ENCODE measurements around the gene HTATIP2. TPM values are rescaled to one million over a fixed set of nuclear protein-coding genes. Genes with fewer than 3 reads are reported as not detected.
A peak's percentile ranks its signal among the peaks of the same experiment; 100 is the strongest.

The HTATIP2 gene
- polyA plus RNA-seq, 1 of the 3 experiments (the other 2 are of a cell fraction) = not detected

DNA sequence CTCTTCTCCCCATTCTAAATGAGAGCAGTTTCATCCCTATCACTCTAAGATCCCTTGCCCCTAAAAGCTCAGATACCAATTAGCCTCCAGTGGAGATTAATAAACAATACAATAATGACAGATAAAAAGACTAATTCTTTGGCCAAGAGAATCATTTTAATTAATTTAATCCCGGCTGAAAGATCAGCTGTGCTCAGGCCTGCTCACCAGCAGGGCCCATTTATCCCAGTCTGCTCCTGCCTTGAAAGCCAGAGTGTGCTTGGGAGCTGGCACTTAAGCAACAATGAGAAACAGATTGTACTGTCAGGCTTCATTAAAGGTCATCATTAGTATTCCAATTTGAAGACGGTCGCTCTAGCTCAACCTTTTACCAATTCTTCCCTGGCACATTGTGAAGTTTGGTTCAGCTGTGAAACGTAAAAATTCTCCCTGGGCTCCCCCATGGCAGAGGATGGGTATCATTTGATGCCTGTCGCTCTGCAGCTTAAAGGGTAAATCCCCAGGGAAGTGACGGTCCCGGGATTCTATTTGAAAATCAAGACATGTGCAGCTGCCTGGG is 36.1 kb upstream of the HTATIP2 start:
- POLR2A ChIA-PET = interaction anchor here (0.9 kb wide), 1 partner anchor 166 kb away, joined by 4 read pairs; no protein-coding TSS in a partner anchor
- H3K27me3 ChIP-seq (ENCODE audit: insufficient read depth) = no peaks in the 10 kb centered on the region
- H3K9ac ChIP-seq = no peak overlapping the region
- WGBS (ENCODE audit: low lambda C conversion rate) = 23% methylated on average over 7 of the region's 7 CpGs
- no peak overlapping the region for H3K4me3 ChIP-seq (ENCODE audit: low read depth in 2 of 2, low read length in 1 of 2)
- peak overlapping the region in 1 of 2 experiments; percentile 28; a peak in 2 of 4 replicates for H3K27ac ChIP-seq (ENCODE audit: low read depth in 2 of 2, low read length in 1 of 2)
- no peaks in the 10 kb centered on the region for H4K20me1 ChIP-seq (ENCODE audit: insufficient read depth)
- H3F3A ChIP-seq (replicated peaks; ENCODE audit: insufficient read depth) = no peaks in the 10 kb centered on the region
- no peaks in the 10 kb centered on the region for H3K9me2 ChIP-seq
- TF ChIP-seq, protein P1, sequence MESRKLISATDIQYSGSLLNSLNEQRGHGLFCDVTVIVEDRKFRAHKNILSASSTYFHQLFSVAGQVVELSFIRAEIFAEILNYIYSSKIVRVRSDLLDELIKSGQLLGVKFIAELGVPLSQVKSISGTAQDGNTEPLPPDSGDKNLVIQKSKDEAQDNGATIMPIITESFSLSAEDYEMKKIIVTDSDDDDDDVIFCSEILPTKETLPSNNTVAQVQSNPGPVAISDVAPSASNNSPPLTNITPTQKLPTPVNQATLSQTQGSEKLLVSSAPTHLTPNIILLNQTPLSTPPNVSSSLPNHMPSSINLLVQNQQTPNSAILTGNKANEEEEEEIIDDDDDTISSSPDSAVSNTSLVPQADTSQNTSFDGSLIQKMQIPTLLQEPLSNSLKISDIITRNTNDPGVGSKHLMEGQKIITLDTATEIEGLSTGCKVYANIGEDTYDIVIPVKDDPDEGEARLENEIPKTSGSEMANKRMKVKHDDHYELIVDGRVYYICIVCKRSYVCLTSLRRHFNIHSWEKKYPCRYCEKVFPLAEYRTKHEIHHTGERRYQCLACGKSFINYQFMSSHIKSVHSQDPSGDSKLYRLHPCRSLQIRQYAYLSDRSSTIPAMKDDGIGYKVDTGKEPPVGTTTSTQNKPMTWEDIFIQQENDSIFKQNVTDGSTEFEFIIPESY (IDR thresholded peaks at IDR 0.05; ENCODE audit: borderline replicate concordance, low read depth) = no peak
- TF ChIP-seq, protein P2, sequence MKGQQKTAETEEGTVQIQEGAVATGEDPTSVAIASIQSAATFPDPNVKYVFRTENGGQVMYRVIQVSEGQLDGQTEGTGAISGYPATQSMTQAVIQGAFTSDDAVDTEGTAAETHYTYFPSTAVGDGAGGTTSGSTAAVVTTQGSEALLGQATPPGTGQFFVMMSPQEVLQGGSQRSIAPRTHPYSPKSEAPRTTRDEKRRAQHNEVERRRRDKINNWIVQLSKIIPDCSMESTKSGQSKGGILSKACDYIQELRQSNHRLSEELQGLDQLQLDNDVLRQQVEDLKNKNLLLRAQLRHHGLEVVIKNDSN (IDR thresholded peaks at IDR 0.05; ENCODE audit: borderline replicate concordance, low read depth) = no peak
- TF ChIP-seq RCOR1 (IDR thresholded peaks at IDR 0.05; ENCODE audit: low read length) = peak; percentile 15; the same call in 1 of the 2 replicates
- TF ChIP-seq, protein P3, sequence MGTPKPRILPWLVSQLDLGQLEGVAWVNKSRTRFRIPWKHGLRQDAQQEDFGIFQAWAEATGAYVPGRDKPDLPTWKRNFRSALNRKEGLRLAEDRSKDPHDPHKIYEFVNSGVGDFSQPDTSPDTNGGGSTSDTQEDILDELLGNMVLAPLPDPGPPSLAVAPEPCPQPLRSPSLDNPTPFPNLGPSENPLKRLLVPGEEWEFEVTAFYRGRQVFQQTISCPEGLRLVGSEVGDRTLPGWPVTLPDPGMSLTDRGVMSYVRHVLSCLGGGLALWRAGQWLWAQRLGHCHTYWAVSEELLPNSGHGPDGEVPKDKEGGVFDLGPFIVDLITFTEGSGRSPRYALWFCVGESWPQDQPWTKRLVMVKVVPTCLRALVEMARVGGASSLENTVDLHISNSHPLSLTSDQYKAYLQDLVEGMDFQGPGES (IDR thresholded peaks at IDR 0.05; ENCODE audit: low read depth, low read length) = no peak
- peak; percentile 33; the same call in 1 of the 2 replicates for TF ChIP-seq MXI1 (IDR thresholded peaks at IDR 0.05; ENCODE audit: low read depth, low read length)
- TF ChIP-seq TCF12 (IDR thresholded peaks at IDR 0.05) = peak; percentile 40
- TF ChIP-seq, protein P4, sequence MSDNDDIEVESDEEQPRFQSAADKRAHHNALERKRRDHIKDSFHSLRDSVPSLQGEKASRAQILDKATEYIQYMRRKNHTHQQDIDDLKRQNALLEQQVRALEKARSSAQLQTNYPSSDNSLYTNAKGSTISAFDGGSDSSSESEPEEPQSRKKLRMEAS (IDR thresholded peaks at IDR 0.05; ENCODE audit: low read depth) = no peak
- TF ChIP-seq EP300 (IDR thresholded peaks at IDR 0.05; ENCODE audit: borderline replicate concordance in 1 of 2, low read depth in 1 of 2, low read length in 1 of 2) = peak in 1 of 2 experiments; percentile 89; a peak in 2 of 4 replicates
- no peak for TF ChIP-seq NFIC (IDR thresholded peaks at IDR 0.05; ENCODE audit: borderline replicate concordance)
- no peak for TF ChIP-seq TAF1 (IDR thresholded peaks at IDR 0.05; ENCODE audit: borderline replicate concordance, low read depth, low read length)
- TF ChIP-seq, protein P5, sequence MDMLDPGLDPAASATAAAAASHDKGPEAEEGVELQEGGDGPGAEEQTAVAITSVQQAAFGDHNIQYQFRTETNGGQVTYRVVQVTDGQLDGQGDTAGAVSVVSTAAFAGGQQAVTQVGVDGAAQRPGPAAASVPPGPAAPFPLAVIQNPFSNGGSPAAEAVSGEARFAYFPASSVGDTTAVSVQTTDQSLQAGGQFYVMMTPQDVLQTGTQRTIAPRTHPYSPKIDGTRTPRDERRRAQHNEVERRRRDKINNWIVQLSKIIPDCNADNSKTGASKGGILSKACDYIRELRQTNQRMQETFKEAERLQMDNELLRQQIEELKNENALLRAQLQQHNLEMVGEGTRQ (IDR thresholded peaks at IDR 0.05; ENCODE audit: borderline replicate concordance, low read depth, low read length) = no peak
- no peak for TF ChIP-seq SMC3 (IDR thresholded peaks at IDR 0.05; ENCODE audit: low read depth, low read length)
- TF ChIP-seq GATA2 (CRISPR knock-in tag; IDR thresholded peaks at IDR 0.05) = peak; percentile 46
- no peak overlapping the region for H2AFZ ChIP-seq (ENCODE audit: low read depth)
- H3K79me2 ChIP-seq (ENCODE audit: insufficient read depth) = no peaks in the 10 kb centered on the region
- no peaks in the 10 kb centered on the region for H3K36me3 ChIP-seq (replicated peaks in 1 of 2; ENCODE audit: control insufficient read depth in 1 of 2, insufficient read depth in 2 of 2, low read length in 1 of 2)
- no peaks in the 10 kb centered on the region for H3K9me3 ChIP-seq
- H3K4me1 ChIP-seq (ENCODE audit: control insufficient read depth in 1 of 2, insufficient read depth in 2 of 2, low read depth in 1 of 2, low read length in 1 of 2) = peaks cover 0 to 8% of the 10 kb centered on the region in 2 experiments; a peak in 2 of 4 replicates
- no peak overlapping the region for H3K4me2 ChIP-seq
- peak; percentile 60 for DNase-seq
- CTCF ChIA-PET = interaction anchor here (0.8 to 2.2 kb wide), 7 partner anchors 9 to 283 kb away, joined by 3 to 22 read pairs (median 4); no protein-coding TSS in a partner anchor
